Activated B cell treated with CpG ODN at 0.5 μM for 24 hours (primary cell): ENCODE results near the gene ASCL2. TPM values are rescaled to one million over a fixed set of nuclear protein-coding genes. Genes with fewer than 3 reads are reported as not detected.

Experiments used
- ATAC-seq: fragments of 200-7000 bp; cut with Tn5 transposase; one replicate; pipeline ENCODE4 v1.10.0; 2021; ENCODE audit warnings: low read depth, mild to moderate bottlenecking, moderate library complexity
- CTCF ChIA-PET: fragments of 350-600 bp; sonication (Branson Sonifier 250); formaldehyde crosslinking; loops from one replicate; lab custom pipeline; 2021; ENCODE audit warnings: antibody characterized with exemption; lab: Charles Lee
- POLR2A ChIA-PET: fragments of 350-600 bp; sonication (Branson Sonifier 250); formaldehyde crosslinking; loops from one replicate; lab custom pipeline; 2021; ENCODE audit warnings: antibody characterized with exemption; lab: Charles Lee
- DNase-seq: peaks from one replicate; pipeline ENCODE4 v3.0.0; 2022
- H3K27ac Mint-ChIP-seq: one replicate; pipeline ENCODE4 v1.8.0; 2020; ENCODE audit warnings: mixed read lengths
- H3K27me3 Mint-ChIP-seq: one replicate; pipeline ENCODE4 v1.8.0; 2021; ENCODE audit warnings: mixed read lengths
- H3K36me3 Mint-ChIP-seq: one replicate; pipeline ENCODE4 v1.8.0; 2021; ENCODE audit warnings: low read depth, mixed read lengths
- H3K4me1 Mint-ChIP-seq: one replicate; pipeline ENCODE4 v1.8.0; 2021; ENCODE audit warnings: mixed read lengths
- H3K4me3 Mint-ChIP-seq: one replicate; pipeline ENCODE4 v1.8.0; 2020; ENCODE audit warnings: mild to moderate bottlenecking, mixed read lengths
- H3K9me3 Mint-ChIP-seq: one replicate; pipeline ENCODE4 v1.8.0; 2020; ENCODE audit warnings: mixed read lengths
- intact Hi-C: fragments of 100-400 bp; cut with micrococcal nuclease; formaldehyde crosslinking; loops from one replicate; pipeline ENCODE4 v1.15.1; 2024
- total RNA-seq: library from RNA; stranded (reverse); gene quantifications from 2 replicates; pipeline ENCODE4 v1.2.3, GENCODE V29; 2022
- TF ChIP-seq, protein P1 (sequence below): fragments of 200-600 bp; IDR thresholded peaks from one replicate; pipeline ENCODE4 v1.8.0; 2022; ENCODE audit warnings: antibody characterized with exemption, mild to moderate bottlenecking

Gene ASCL2
- total RNA-seq, 1 donor from 2014 or later = 1.3 TPM

DNA sequence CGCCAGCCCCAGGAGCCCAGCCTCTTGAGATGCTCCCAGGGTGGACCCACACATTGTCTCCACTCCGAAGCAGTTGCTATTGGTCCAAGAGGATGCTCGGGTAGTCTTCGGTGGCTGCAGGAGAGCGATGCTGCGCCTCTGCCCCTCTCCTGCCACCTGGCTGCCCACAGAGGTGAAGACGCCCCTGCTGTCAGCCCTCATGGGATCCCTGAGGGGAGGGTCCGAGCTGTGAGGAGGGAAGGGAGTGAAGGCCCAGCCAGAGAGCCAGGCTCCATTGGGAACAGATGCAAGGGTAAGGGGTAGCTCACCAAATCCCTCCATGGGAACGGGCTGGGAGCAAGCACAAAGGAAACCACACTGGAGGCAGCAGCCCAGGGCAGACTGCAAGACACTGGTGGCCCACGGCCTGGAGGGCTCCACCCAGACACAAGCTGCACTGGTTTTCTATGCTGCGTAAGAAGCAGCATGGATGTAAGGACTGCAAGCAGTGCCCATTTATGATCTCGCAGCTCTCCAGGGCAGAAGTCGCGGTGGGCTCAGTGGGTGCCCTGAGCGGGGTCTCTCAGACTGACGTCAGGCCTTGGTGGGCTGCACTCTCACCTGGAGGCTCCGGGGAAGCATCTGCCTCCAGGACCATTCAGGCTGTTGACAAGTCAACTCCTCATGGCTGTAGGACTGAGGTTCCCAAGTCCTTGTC lies 47.1 kb upstream of the ASCL2 start:
- ATAC-seq (no peak), DNase-seq (no peak)
- TF ChIP-seq, protein P1, sequence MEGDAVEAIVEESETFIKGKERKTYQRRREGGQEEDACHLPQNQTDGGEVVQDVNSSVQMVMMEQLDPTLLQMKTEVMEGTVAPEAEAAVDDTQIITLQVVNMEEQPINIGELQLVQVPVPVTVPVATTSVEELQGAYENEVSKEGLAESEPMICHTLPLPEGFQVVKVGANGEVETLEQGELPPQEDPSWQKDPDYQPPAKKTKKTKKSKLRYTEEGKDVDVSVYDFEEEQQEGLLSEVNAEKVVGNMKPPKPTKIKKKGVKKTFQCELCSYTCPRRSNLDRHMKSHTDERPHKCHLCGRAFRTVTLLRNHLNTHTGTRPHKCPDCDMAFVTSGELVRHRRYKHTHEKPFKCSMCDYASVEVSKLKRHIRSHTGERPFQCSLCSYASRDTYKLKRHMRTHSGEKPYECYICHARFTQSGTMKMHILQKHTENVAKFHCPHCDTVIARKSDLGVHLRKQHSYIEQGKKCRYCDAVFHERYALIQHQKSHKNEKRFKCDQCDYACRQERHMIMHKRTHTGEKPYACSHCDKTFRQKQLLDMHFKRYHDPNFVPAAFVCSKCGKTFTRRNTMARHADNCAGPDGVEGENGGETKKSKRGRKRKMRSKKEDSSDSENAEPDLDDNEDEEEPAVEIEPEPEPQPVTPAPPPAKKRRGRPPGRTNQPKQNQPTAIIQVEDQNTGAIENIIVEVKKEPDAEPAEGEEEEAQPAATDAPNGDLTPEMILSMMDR = no peak
- peaks cover 4% of the 10 kb centered on the region for H3K9me3 Mint-ChIP-seq
- intact Hi-C loops = no loop called here
- H3K4me1 Mint-ChIP-seq = no peaks in the 10 kb centered on the region
- H3K27me3 Mint-ChIP-seq = no peaks in the 10 kb centered on the region
- H3K4me3 Mint-ChIP-seq = no peak overlapping the region
- H3K36me3 Mint-ChIP-seq = peaks cover 2% of the 10 kb centered on the region
- no peak overlapping the region for H3K27ac Mint-ChIP-seq
- ChIA-PET POLR2A (no interaction called here), CTCF (interaction anchor here (2.7 kb wide), 1 partner anchor 12 kb away, joined by 8 read pairs; no protein-coding TSS in a partner anchor)

GRCh38 chr11:2316963-2317244 lies 46.5 kb upstream of the ASCL2 start:
- DNase-seq = no peak

DNA sequence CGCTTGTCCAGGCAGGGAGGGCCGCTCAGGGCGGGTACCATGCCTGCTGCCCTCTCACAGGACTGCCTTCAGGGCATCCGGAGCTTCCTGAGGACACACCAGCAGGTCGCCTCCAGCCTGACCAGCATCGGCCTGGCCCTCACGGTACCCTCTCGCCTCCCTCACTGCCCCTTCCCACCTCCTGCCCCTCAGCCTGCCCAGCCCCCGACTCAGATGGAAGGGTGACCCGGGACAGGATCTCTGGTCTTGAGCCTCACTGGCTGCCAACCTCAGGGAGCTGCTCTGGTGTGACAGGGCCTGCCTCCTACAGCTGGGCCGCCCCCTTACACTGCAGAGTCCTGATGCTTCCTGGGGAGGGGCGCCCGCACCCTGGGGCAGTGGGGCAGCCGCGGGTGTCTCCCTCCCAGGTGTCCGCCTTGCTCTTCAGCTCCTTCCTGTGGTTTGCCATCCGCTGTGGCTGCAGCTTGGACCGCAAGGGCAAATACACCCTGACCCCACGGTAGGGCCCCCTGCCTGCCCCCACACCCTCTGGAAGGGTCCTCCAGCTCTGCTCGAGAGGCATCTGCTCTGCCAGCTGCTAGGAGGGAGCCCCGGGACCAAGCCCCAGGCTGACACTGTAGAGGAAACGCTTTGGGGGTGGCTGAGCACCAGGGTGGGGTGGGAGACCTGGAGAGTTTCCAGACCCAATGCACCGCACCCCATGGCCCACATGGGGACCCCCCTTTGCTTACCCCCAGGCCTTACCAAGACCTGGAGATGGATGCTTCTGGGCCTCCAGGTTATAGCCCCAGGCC lies 46.0 kb upstream of the ASCL2 start:
- TF ChIP-seq, protein P1 = no peak
- Mint-ChIP-seq H3K9me3 (no peaks in the 10 kb centered on the region), H3K36me3 (peaks cover 2% of the 10 kb centered on the region), H3K27me3 (no peaks in the 10 kb centered on the region), H3K4me3 (no peak overlapping the region), H3K27ac (no peak overlapping the region), H3K4me1 (no peaks in the 10 kb centered on the region)
- ChIA-PET CTCF (interaction anchor here (2.7 kb wide), 1 partner anchor 11 kb away, joined by 8 read pairs; no protein-coding TSS in a partner anchor), POLR2A (no interaction called here)
- ATAC-seq = no peak
- no peak for DNase-seq
- intact Hi-C loops = no loop called here

More at GRCh38 chr11:2316963-2317244, 46.5 kb upstream of the ASCL2 start:
- Mint-ChIP-seq H3K36me3 (peaks cover 2% of the 10 kb centered on the region), H3K4me1 (no peaks in the 10 kb centered on the region), H3K9me3 (peaks cover 2% of the 10 kb centered on the region), H3K27ac (no peak overlapping the region), H3K27me3 (no peaks in the 10 kb centered on the region), H3K4me3 (no peak overlapping the region)
- ChIA-PET CTCF (interaction anchor here (2.7 kb wide), 1 partner anchor 11 kb away, joined by 8 read pairs; no protein-coding TSS in a partner anchor), POLR2A (no interaction called here)
- intact Hi-C loops = no loop called here
- no peak for ATAC-seq
- TF ChIP-seq, protein P1 = no peak

GRCh38 chr11:2315395-2316168 lies 45.2 kb upstream of the ASCL2 start:
- ATAC-seq = no peak
- no peaks in the 10 kb centered on the region for H3K27me3 Mint-ChIP-seq
- no peak overlapping the region for H3K4me3 Mint-ChIP-seq
- H3K27ac Mint-ChIP-seq = no peak overlapping the region
- CTCF ChIA-PET = no interaction called here
- intact Hi-C loops = no loop called here
- peaks cover 2% of the 10 kb centered on the region for H3K36me3 Mint-ChIP-seq
- H3K9me3 Mint-ChIP-seq = no peaks in the 10 kb centered on the region
- POLR2A ChIA-PET = no interaction called here
- H3K4me1 Mint-ChIP-seq = no peaks in the 10 kb centered on the region
- TF ChIP-seq, protein P1 = no peak
- no peak for DNase-seq
